Effector memory CD8-positive, alpha-beta T cell (primary cell): ENCODE results near the gene C20orf96.

Source experiments
- ATAC-seq: fragments of 150-1000 bp; cut with Tn5 transposase; replicated peaks from 2 replicates; pipeline ENCODE4 v1.10.0; 2021; ENCODE audit warnings: mild to moderate bottlenecking, moderate library complexity
- DNase-seq, 3 experiments: peaks; one replicate each; pipeline ENCODE4 v3.0.0; 2021
- H3K27ac Mint-ChIP-seq, 2 donors: one replicate each; pipeline ENCODE4 v1.8.0; 2022; ENCODE audit warnings: mild to moderate bottlenecking in 2 of 2, mixed read lengths in 2 of 2, moderate library complexity in 2 of 2
- H3K27me3 Mint-ChIP-seq, 2 donors: one replicate each; pipeline ENCODE4 v1.8.0; 2022; ENCODE audit warnings: mixed read lengths in 2 of 2
- H3K36me3 Mint-ChIP-seq: one replicate; pipeline ENCODE4 v1.8.0; 2022; ENCODE audit warnings: mild to moderate bottlenecking, moderate library complexity, mixed read lengths; ENCODE audit not compliant: insufficient read depth
- H3K4me1 Mint-ChIP-seq, 2 donors: one replicate each; pipeline ENCODE4 v1.8.0; 2022; ENCODE audit warnings: low read depth in 2 of 2, mixed read lengths in 2 of 2
- H3K4me3 Mint-ChIP-seq, 2 donors: one replicate each; pipeline ENCODE4 v1.8.0; 2022; ENCODE audit warnings: mild to moderate bottlenecking in 2 of 2, mixed read lengths in 2 of 2, moderate library complexity in 2 of 2
- H3K9me3 Mint-ChIP-seq, 2 donors: one replicate each; pipeline ENCODE4 v1.8.0; 2022; ENCODE audit warnings: mixed read lengths in 2 of 2

C20orf96 gene

DNA sequence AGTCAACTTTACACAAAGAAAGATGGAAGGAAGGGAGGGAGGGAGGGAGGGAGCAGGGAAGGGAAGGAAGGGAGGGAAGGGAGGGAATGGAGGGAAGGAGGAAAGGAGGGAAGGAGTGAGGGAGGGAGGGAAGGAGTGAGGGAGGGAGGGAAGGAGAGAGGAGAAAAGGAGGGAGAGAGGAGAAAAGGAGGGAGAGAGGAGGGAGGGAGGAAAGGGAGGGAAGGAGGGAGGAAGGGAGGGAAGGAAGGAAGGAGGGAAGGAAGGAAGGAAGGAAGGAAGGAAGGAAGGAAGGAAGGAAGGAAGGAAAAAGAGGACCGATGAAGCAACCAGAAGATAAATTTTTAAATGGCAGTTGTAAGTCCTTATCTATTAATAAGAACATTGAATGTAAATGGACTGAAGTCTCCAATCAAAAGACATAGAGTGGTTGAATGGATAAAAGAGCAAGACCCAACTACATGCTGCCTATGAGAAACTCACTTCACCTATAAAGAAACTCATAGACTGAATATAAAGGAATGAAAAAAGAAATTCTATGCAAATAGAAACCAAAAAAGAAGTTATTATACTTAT lies 69.2 kb downstream of the C20orf96 start:
- ATAC-seq (no peak), DNase-seq (no peak)
- H3K36me3 Mint-ChIP-seq = no peaks in the 10 kb centered on the region
- H3K4me1 Mint-ChIP-seq = no peaks in the 10 kb centered on the region
- no peak overlapping the region for H3K4me3 Mint-ChIP-seq
- peaks cover 77 to 82% of the 10 kb centered on the region in 2 donors for H3K27me3 Mint-ChIP-seq
- H3K27ac Mint-ChIP-seq = no peak overlapping the region
- no peaks in the 10 kb centered on the region for H3K9me3 Mint-ChIP-seq
